ENCODE data around the gene MIER2.

The MIER2 gene

DNA sequence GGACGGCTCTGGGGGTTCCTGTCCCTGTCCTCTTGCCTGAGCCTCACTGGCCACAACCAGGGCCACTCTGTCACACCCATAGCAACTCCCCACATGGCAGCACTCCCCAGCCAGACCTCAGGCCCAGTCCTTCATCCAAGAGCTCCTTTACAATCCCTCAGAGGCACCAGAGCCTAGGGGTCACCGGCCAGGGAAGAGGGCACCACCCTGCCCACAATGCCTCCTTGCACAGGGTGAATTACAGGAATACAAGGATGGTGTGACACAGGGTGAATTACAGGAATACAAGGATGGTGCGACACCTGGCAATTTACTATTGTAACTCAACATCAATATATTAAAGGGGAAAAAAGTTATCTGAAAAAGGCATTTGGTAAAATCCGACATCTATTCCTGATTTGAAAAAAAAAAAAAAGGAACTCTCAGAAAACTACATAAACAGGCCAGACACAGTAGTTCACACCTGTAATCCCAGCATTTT lies 16.5 kb downstream of the MIER2 start:
- no peak for DNase-seq

DNA sequence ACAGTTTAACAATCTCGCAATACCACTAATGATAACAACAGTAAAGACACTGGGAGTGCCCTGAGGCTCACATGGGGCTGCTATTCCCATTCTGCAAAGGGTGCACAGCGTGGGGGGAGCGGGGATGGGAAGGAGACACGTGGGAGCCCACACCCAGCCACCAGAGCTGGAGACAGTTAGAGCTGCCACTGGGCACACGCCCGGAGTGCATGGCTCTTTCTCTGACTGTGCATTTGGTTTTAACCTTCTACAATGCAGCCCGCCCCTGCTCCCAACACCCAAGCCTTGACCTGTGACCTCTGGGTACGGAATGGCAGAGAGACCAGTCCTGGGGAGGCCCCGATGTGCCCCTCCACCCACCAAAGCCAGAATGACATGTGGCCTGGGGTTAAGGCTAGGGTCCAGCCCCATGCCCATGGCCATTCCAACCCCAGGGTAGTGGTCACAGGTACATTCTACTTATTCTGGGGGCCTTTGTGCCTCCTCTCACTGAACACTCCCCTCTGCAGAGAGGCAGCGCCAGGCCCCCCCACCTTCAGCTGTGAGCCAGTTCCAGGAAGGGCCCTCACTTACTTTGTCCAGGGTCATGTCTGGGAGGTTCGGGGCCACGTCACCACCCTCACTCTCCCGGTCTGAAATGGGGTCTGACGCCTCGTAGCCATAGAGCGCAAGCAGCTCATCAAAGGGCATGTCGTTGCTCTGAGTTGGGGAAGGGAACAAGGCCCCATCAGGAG lies 17.1 kb downstream of the MIER2 start:
- DNase-seq, result no peak

- no peak for DNase-seq
Measured at GRCh38 chr19:326871-327270, 17.7 kb downstream of the MIER2 start.

- no peak for DNase-seq
Measured at GRCh38 chr19:325937-326565, 18.5 kb downstream of the MIER2 start.

DNA sequence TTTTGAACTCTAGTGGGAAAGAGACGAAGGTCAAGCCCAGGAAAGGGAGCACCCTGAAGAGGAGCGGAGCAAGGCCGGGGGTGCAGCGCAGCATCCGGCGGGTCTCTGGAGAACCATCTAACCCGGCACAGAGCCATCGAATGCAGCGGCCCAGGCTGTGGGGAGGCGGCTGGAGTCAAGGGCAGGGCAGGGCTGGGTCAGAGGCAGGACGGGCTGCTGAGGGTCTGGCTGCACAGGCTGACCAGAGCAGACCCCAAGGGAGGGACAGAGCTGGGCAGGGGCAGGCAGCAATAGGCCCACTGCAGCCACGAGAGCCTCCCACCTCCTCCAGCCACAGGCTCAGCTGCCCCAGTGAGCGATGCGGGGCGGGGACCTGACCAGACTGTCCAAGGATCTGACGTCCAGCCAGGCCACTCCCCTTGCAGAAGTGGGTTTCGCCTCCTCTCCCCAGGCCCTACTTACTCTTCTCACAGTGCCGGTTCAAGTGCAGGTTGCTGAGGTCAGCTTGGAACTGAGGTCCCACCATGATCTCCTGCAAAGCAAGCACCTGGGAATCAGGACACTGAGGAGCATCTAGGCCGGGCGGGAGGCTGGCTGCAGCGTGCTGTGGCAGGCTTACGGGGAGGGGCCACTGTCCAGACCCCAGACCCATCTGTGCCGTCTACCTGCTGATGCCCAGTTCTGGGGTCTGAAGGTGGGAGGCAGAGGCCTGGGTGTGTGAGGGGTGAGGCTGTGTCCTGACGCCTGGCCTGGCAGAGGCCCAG lies 19.2 kb downstream of the MIER2 start:
- DNase-seq, result no peak

DNA sequence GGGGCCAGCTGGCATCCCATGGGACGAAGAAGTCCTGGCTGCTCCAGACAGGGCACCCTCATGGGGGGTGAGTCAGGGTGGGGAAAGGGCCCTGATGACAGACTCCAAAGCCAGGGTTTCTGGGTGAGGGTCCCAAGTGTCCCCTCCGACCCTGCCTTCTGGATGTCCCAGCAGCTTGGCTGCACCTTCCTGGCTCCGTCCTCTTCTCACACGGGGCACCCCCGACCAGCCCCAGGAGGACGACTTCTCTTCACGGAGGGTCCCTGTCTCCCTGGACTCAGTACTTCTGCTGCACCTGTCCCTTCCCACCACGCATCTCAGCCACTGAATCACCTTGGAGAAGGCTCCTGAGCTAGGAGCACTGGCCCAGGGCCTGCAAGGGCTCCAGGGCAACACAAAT lies 19.9 kb downstream of the MIER2 start:
- DNase-seq, result no peak

DNA sequence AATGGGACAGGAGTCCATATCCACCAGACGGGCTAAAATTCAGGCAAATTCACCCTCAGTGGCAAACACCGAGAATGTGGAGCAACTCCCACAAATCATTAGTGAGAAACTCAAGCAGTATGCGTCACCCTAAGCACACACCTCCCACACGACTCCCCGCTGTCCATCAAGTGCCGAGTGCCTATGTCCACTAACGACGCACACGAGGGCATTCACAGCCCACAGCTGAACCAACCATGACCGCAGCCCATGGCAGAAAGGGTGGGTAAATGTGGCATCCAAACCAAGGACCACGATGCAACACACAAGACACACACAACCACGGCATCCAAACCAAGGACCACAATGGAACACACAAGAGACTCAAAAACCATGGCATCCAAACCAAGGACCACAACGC lies 22.0 kb downstream of the MIER2 start:
- DNase-seq, result no peak

GRCh38 chr19:318509-318774 lies 26.2 kb downstream of the MIER2 start:
- DNase-seq, result no peak

DNA sequence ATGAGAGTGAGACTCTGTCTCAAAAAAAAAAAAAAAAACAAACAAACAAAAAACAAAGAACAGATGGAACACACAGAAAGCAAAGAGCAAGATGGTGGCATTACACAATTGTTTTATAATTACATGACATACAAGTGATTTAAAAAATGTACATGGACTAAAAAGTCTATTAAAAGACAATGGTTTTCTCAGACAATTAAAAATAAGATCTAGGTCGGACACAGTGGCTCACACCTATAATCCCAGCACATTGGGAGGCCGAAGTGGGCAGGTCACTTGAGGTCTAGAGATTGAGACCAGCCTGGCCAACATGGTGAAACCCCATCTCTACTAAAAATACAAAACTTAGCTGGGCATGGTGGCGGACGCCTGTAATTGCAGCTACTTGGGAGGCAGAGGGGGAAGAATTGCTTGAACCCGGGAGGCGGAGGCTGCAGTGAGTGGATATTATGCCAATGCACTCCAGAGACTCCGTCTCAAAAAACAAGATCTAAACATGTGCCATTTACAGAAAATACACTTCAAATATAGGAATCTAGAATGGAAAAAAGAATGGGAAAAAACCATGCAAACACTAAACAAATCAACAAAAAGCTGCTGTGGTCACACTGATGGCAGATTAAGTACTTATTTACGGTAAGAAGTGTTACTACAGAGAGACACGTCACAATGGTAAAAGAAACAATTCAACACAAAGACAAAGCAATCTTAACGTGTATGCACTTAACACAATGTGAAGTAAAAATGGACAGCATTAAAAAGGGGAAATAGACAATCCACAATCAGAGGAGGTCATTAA lies 26.7 kb downstream of the MIER2 start:
- no peak for DNase-seq

DNA sequence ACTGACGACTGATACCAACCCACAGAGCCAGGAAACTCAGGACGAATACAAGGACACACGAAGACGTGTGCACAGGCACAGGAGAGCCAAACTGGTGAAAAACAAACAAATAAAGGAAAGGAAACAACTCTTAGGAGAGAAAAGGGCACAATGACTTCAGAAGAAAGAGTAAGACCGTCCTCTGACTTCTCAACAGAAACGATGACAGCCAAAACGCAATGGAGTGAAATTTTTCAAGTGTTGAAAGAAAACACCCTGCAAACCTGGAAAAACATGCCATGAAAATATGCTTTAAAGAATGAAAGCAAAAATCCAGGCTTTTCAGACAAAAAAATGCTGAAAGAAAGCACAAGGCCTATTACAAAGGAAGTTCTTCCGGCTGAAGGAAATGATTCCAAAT lies 28.8 kb downstream of the MIER2 start:
- DNase-seq, result no peak

DNA sequence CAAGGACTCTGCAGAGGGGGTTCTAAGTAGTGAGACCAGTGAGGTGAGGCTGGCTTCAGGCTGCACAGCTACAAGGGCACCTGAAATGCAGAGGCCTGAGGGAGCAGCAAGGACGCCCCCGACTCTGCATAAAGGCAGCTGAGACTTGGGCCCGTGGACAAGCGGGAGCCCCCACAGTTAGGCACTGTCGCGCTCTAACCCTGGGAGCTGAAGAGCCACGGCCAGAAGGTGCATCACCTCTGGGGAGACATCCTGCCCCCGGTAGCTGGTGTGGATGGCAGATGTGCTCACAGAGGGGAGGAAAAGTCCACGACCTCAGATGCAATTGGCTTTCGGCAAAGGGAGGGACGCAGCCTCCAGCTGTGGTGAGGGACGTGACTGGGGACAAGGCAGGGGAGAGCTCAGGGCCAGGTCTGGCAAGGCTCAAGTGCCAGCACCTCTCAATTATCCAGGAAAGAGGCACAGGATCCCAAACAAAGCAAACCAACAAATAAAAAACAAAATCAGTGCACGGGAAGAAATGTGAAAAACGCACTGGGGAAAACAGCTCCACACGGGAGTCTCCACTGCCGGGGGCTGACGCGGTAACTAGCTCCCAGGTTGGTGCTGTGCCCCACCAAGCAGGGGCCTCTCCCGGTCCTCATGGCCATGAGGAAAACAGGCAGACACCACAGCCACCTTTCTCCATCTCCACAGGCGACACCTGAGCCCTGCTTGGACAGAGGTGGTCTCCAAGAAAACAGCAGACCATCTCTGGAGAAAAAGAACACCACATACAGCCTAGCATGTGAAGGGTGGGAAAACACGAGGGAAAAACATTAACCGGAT lies 30.4 kb downstream of the MIER2 start:
- DNase-seq, result no peak

GRCh38 chr19:313169-313987 lies 31.2 kb downstream of the MIER2 start:
- DNase-seq, result no peak

GRCh38 chr19:311813-312261 lies 32.8 kb downstream of the MIER2 start:
- DNase-seq, result no peak

DNA sequence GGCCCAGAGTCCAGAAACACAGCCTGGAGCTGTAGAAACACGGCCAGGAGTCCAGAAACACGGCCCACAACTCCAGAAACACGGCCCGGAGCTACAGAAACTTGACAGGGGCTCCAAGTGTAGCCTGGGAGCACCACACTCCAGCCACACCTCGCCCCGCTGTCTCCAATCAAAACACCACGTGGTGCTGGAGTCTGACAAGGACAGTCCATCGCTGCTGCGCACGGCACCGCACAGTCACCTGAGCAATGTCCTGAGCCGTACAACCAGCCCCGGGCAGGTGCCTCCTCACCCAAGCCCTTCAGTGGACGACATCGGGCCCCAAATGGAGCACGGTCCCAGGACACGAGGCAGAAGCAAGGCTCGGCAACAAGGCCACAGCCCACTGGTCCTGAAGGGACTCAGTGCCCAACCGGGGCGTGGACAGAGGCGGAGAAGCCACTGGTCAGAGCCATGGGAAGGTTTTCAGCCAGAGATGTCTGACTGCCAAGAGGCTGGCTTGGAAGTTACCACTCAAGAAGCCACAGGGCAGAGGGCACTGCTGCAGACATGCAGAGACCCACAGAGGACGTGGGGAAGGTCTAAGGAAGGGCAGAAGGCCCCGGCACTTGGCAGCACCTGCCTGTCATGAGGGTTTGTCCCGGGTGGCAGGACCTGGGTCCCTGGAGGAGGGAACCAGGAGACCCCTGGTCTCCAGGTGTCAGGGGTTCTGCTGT lies 33.7 kb downstream of the MIER2 start:
- no peak for DNase-seq

DNA sequence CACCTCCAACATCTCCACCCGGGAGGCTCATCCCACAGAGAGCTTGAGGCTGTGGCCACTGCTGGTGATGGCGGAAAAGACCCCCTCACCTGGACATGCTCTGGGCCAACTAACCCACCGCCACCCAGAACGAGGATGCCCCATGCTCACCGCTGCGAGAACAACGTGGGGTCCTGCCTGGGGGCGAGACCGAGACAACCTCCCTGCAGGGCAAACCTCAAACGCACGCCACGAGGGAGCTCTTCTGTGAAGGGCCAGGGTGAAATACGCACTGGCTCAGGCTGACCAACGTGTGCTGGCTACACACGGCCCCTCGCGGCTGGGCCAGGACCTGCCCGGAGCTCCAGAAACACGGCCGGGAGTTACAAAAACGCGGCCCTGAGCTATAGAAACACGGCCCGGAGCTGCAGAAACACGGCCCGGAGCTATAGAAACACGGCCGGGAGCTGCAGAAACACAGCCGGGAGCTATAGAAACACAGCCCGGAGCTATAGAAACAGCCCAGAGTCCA lies 34.4 kb downstream of the MIER2 start:
- DNase-seq, result no peak

DNA sequence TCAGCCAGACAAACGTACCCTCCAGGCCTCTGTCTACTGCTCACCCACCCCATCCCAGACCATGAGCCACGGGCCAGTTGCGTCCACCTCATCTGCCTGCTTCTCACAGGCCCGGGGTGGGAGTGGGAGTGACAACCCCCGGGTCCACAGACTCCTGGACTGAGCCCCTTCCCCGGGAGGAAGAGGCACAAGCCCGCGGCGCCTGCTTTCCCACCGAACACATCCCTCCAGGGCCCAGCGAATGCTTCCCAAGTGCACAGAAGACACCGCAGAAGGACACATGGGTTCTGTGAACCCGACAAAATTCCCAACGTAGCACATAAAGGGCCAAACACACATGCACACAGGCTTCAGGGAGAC lies 35.4 kb downstream of the MIER2 start:
- DNase-seq, result no peak

DNA sequence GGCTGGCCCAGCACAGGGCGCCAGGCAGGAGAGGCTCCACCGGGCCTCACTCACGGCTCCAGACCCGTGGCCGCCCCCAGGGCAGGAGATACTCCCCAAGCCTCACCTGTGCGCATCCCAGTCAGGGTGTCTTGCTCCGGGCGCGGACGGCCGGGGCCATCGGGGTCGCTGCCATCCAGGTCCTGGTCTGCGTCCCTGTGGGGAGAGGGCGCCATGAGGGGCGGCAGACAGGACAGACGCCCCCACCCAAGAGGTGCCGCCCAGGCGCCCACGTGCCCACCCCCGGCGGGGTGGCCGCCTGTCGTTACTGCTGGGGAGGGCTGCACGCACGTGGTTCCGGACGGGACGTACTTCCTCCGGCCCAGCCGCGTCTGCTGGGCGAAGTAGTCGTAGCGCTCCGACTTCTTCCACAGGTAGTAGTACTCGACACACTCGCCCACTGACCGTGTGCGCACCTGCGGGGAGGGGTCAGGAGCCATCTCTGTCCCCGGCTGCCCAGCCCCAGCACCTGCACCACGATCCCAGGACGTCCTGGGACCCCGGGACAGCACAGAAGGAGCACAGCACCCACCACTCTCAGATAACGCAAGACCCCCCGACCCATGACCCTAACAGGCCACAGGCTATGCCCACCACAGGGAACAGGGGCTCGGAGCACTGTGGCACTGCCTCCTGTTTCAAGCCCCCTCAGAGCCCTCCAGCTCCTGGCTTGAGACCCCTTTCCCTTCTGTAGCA lies 36.0 kb downstream of the MIER2 start:
- DNase-seq, result no peak

DNA sequence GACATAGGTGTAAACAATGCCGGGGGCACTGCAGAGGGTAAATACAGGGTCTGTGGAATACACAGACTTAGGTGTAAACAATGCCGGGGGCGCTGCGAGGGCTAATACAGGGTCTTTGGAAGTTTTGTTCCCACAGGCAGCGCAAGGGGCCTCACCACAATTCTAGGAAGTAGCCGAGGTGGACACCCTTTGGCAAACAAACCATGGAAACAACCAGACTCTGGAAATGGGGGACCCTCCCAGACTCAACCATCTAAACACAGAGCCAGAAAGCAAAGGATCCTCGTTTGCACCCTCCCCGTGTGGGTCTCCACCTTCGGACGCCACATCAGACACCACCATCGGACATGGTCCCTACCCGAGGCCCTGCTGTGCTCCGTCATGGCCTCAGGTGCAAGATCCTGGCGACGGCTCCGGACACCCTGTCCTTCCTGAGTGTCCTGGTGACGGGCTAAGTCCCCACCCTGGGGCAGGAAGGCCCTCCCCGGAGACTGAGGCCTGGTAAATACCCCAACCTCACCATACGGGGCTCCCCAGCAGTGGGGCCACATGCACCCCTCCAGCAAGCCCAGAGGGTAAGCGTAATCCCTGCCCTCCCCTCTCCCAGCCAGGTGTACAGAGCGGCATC lies 36.7 kb downstream of the MIER2 start:
- DNase-seq, result no peak

GRCh38 chr19:307111-307531 lies 37.5 kb downstream of the MIER2 start:
- no peak for DNase-seq

Data from NCI-H774 (cell line).